WTC11 (cell line): ENCODE results near the gene MAP1S. TPM values are rescaled to one million over a fixed set of nuclear protein-coding genes. Genes with fewer than 3 reads are reported as not detected.

Source experiments
- ATAC-seq: fragments of 200-7000 bp; cut with Tn5 transposase; 2 replicates; pipeline ENCODE4 v1.10.0; 2021; ENCODE audit warnings: mild to moderate bottlenecking, moderate library complexity
- CTCF ChIA-PET: fragments of 300-600 bp; sonication (Branson Sonifier 250); formaldehyde crosslinking; loops from one replicate; lab custom pipeline; 2021; ENCODE audit warnings: antibody characterized with exemption; lab: Charles Lee
- POLR2A ChIA-PET: fragments of 350-600 bp; sonication (Branson Sonifier 250); formaldehyde crosslinking; loops from one replicate; lab custom pipeline; 2021; ENCODE audit warnings: antibody characterized with exemption; lab: Charles Lee
- DNase-seq: peaks from one replicate; pipeline ENCODE4 v3.0.0; 2021; ENCODE audit warnings: low spot score
- H3K27ac Mint-ChIP-seq: 2 replicates; pipeline ENCODE4 v1.8.0; 2021; ENCODE audit warnings: mixed read lengths
- H3K27me3 Mint-ChIP-seq: 2 replicates; pipeline ENCODE4 v1.8.0; 2021; ENCODE audit warnings: low read depth, mild to moderate bottlenecking, moderate library complexity, mixed read lengths
- H3K36me3 Mint-ChIP-seq: 2 replicates; pipeline ENCODE4 v1.8.0; 2021; ENCODE audit warnings: mixed read lengths
- H3K4me1 Mint-ChIP-seq: 2 replicates; pipeline ENCODE4 v1.8.0; 2022; ENCODE audit warnings: mixed read lengths
- H3K4me3 Mint-ChIP-seq: 2 replicates; pipeline ENCODE4 v1.8.0; 2021; ENCODE audit warnings: mild to moderate bottlenecking, moderate library complexity, mixed read lengths
- H3K9me3 Mint-ChIP-seq: 2 replicates; pipeline ENCODE4 v1.8.0; 2021; ENCODE audit warnings: mixed read lengths
- E2F1 ChIP-seq: sonication (generic); formaldehyde crosslinking; IDR thresholded peaks from 2 replicates; pipeline ENCODE4 v1.8.0; 2022; ENCODE audit warnings: mild to moderate bottlenecking, missing genetic modification reagents
- E2F5 ChIP-seq: sonication (generic); formaldehyde crosslinking; IDR thresholded peaks from 2 replicates; pipeline ENCODE4 v1.8.1; 2022; ENCODE audit warnings: mild to moderate bottlenecking, moderate library complexity, missing genetic modification reagents
- EMX1 ChIP-seq: fragments of 250-450 bp; sonication (Bioruptor Pico); IDR thresholded peaks from 2 replicates; pipeline ENCODE4 v1.8.0; 2021; ENCODE audit warnings: mild to moderate bottlenecking
- ERG ChIP-seq: fragments of 250-450 bp; sonication (Bioruptor Pico); IDR thresholded peaks from 2 replicates; pipeline ENCODE4 v1.8.0; 2021; ENCODE audit warnings: mild to moderate bottlenecking
- IRF2 ChIP-seq: sonication (generic); formaldehyde crosslinking; IDR thresholded peaks from 2 replicates; pipeline ENCODE4 v1.8.0; 2022; ENCODE audit warnings: low read depth, missing genetic modification reagents, borderline replicate concordance
- NFE2L1 ChIP-seq: sonication (generic); formaldehyde crosslinking; IDR thresholded peaks from 2 replicates; pipeline ENCODE4 v1.8.1; 2023; ENCODE audit warnings: missing genetic modification reagents
- NFYB ChIP-seq: sonication (generic); formaldehyde crosslinking; conservative IDR thresholded peaks from 2 replicates; pipeline ENCODE4 v1.8.0; 2022; ENCODE audit warnings: low read depth, missing genetic modification reagents
- NR1H2 ChIP-seq: sonication (generic); formaldehyde crosslinking; IDR thresholded peaks from 2 replicates; pipeline ENCODE4 v1.9.0; 2021; ENCODE audit warnings: mild to moderate bottlenecking, moderate library complexity, missing genetic modification reagents
- NR2C2 ChIP-seq: sonication (generic); formaldehyde crosslinking; IDR thresholded peaks from 2 replicates; pipeline ENCODE4 v1.8.0; 2022; ENCODE audit warnings: mild to moderate bottlenecking, missing genetic modification reagents
- PRDM15 ChIP-seq: sonication (generic); formaldehyde crosslinking; IDR thresholded peaks from 2 replicates; pipeline ENCODE4 v1.8.0; 2022; ENCODE audit warnings: missing genetic modification reagents
- SMAD3 ChIP-seq: sonication (generic); formaldehyde crosslinking; IDR thresholded peaks from 2 replicates; pipeline ENCODE4 v1.8.0; 2022; ENCODE audit warnings: missing genetic modification reagents, mild to moderate bottlenecking, borderline replicate concordance
- SMAD4 ChIP-seq: sonication (generic); formaldehyde crosslinking; IDR thresholded peaks from 2 replicates; pipeline ENCODE4 v1.8.0; 2022; ENCODE audit warnings: mild to moderate bottlenecking, missing genetic modification reagents
- TCF7 ChIP-seq: sonication (generic); formaldehyde crosslinking; IDR thresholded peaks from 2 replicates; pipeline ENCODE4 v1.8.0; 2022; ENCODE audit warnings: mild to moderate bottlenecking, low read depth, missing genetic modification reagents, moderate library complexity
- ZBTB21 ChIP-seq: sonication (generic); formaldehyde crosslinking; IDR thresholded peaks from 2 replicates; pipeline ENCODE4 v1.8.1; 2023; ENCODE audit warnings: mild to moderate bottlenecking, missing genetic modification reagents, borderline replicate concordance
- ZNF121 ChIP-seq: sonication (generic); formaldehyde crosslinking; IDR thresholded peaks from 2 replicates; pipeline ENCODE4 v1.8.0; 2023; ENCODE audit warnings: missing genetic modification reagents
- ZNF416 ChIP-seq: fragments of 250-450 bp; sonication (Bioruptor Pico); IDR thresholded peaks from 2 replicates; pipeline ENCODE4 v1.9.0; 2021; ENCODE audit warnings: mild to moderate bottlenecking, inconsistent platforms
- ZSCAN18 ChIP-seq: fragments of 250-450 bp; sonication (Bioruptor Pico); IDR thresholded peaks from 2 replicates; pipeline ENCODE4 v2.1.2; 2022; ENCODE audit warnings: mild to moderate bottlenecking, moderate library complexity
- total RNA-seq: library from RNA; stranded (reverse); gene quantifications from 3 replicates; pipeline ENCODE4 v1.2.3, GENCODE V29; 2021

Gene MAP1S
- total RNA-seq, 1 experiment from 2014 or later = 120 TPM

- H3K4me1 Mint-ChIP-seq = peaks cover 25% of the 10 kb centered on the region
- CTCF ChIA-PET = interaction anchor here (0.6 to 2.2 kb wide), 7 partner anchors 9 to 103 kb away, joined by 3 to 12 read pairs (median 5); no protein-coding TSS in a partner anchor
- POLR2A ChIA-PET = interaction anchor here (0.7 kb wide), 1 partner anchor 245 kb away, joined by 4 read pairs; no protein-coding TSS in a partner anchor
Measured at GRCh38 chr19:17716309-17716929, 2.9 kb upstream of the MAP1S start.

More at GRCh38 chr19:17716309-17716929, 2.9 kb upstream of the MAP1S start:
- no peaks in the 10 kb centered on the region for H3K27me3 Mint-ChIP-seq
- TF ChIP-seq EMX1 (CRISPR knock-in tag) (no peak), NR1H2 (CRISPR knock-in tag) (no peak), E2F5 (CRISPR knock-in tag) (no peak), IRF2 (CRISPR knock-in tag) (no peak), PRDM15 (CRISPR knock-in tag) (no peak), ERG (CRISPR knock-in tag) (no peak), SMAD4 (no peak), ZNF416 (no peak), NFYB (CRISPR knock-in tag) (no peak), SMAD3 (no peak), ZSCAN18 (no peak), TCF7 (CRISPR knock-in tag) (no peak), ZBTB21 (CRISPR knock-in tag) (no peak), ZNF121 (CRISPR knock-in tag) (no peak), E2F1 (CRISPR knock-in tag) (no peak), NR2C2 (CRISPR knock-in tag) (no peak), NFE2L1 (CRISPR knock-in tag) (no peak)
- no peak overlapping the region for H3K4me3 Mint-ChIP-seq
- DNase-seq = no peak
- H3K36me3 Mint-ChIP-seq = peaks cover 3% of the 10 kb centered on the region
- no peaks in the 10 kb centered on the region for H3K9me3 Mint-ChIP-seq
- ATAC-seq = no peak
- H3K27ac Mint-ChIP-seq = no peak overlapping the region
